ENCODE data around the gene IL6.

GRCh38 chr7:22731766-22732165 lies 4.8 kb downstream of the IL6 start:
- TF ChIP-seq POLR2A (IDR thresholded peaks at IDR 0.05; ENCODE audit: low read depth, low read length), result no peak
- no peak for TF ChIP-seq POLR2AphosphoS5 (IDR thresholded peaks at IDR 0.05; ENCODE audit: low read depth, low read length)
- no peak for TF ChIP-seq TAF1 (IDR thresholded peaks at IDR 0.05; ENCODE audit: low read depth, low read length)
- no peak for TF ChIP-seq PAX5 (IDR thresholded peaks at IDR 0.05; ENCODE audit: insufficient read depth, low read length, severe bottlenecking)
